ENCODE results near the gene RPGR. TPM values are rescaled to one million over a fixed set of nuclear protein-coding genes. Genes with fewer than 3 reads are reported as not detected.

RPGR gene
- total RNA-seq, 1 experiment from 2014 or later = 10.4 TPM

DNA sequence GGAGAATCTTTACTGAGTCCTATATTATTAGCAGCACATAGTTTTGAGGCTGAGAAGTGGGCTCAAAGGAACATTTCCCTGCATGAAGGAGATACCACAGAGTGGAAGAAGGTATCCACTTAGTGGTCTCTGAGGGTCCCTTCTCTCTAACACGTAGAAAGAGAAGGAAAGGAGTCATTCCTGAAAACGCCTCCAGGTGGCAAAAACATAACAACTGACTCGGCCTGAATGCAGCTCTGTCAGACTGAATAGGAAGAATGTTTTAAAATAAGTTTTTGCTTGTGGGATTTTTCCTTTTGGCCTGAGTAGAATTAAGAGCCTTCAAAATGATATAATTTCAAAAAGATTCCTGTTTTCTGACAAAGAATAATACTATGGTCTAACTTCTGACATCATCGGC, 23.3 kb downstream of the RPGR start:
- no peaks in the 10 kb centered on the region for H3K4me1 ChIP-seq (ENCODE audit: control insufficient read depth in 1 of 2, insufficient read depth in 2 of 2, low read length in 2 of 2)
- no TSS peak for BruUV-seq (replicated peaks)
- TF ChIP-seq REST (IDR thresholded peaks at IDR 0.05; ENCODE audit: low read depth) (no peak), RAD21 (IDR thresholded peaks at IDR 0.05; ENCODE audit: low read depth) (peak; percentile 22; the same call in 1 of the 2 replicates), POLR2AphosphoS5 (IDR thresholded peaks at IDR 0.05; ENCODE audit: low read depth, low read length) (no peak), POLR2A (IDR thresholded peaks at IDR 0.05; ENCODE audit: borderline replicate concordance, extremely low read depth, insufficient read depth, insufficient read length) (no peak)
- TF ChIP-seq, protein P1, sequence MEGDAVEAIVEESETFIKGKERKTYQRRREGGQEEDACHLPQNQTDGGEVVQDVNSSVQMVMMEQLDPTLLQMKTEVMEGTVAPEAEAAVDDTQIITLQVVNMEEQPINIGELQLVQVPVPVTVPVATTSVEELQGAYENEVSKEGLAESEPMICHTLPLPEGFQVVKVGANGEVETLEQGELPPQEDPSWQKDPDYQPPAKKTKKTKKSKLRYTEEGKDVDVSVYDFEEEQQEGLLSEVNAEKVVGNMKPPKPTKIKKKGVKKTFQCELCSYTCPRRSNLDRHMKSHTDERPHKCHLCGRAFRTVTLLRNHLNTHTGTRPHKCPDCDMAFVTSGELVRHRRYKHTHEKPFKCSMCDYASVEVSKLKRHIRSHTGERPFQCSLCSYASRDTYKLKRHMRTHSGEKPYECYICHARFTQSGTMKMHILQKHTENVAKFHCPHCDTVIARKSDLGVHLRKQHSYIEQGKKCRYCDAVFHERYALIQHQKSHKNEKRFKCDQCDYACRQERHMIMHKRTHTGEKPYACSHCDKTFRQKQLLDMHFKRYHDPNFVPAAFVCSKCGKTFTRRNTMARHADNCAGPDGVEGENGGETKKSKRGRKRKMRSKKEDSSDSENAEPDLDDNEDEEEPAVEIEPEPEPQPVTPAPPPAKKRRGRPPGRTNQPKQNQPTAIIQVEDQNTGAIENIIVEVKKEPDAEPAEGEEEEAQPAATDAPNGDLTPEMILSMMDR (IDR thresholded peaks at IDR 0.05 in 2 of 3, conservative IDR thresholded peaks at IDR 0.05 in 1 of 3; ENCODE audit: borderline replicate concordance in 1 of 3, insufficient read depth in 1 of 3, low read depth in 2 of 3, low read length in 2 of 3) = peak; percentile 12 to 41 (median 32); a peak in 4 of 6 replicates
- no peaks in the 10 kb centered on the region for H3K36me3 ChIP-seq (ENCODE audit: control insufficient read depth in 1 of 2, insufficient read depth in 2 of 2, low read length in 2 of 2)
- H3K9me2 ChIP-seq (ENCODE audit: insufficient read depth) = no peaks in the 10 kb centered on the region
- H3K27ac ChIP-seq (ENCODE audit: low read depth, low read length) = no peak overlapping the region
- ChIA-PET POLR2A (no interaction called here), CTCF (interaction anchor here (2.0 to 2.2 kb wide), 2 partner anchors 22 to 23 kb away, joined by 5 to 7 read pairs; partner anchors contain the start of gene RPGR), RAD21 (ENCODE audit: low non-redundant PET in 1 of 2, low total read pairs in 2 of 2, uncharacterized antibody in 2 of 2, unreplicated experiment in 2 of 2) (no interaction called here)
- ATAC-seq = no peak
- no peak overlapping the region for H3K4me3 ChIP-seq (replicated peaks in 1 of 2; ENCODE audit: low read depth in 1 of 2, low read length in 2 of 2)
- no peak overlapping the region for H3K9ac ChIP-seq (ENCODE audit: low read length)
- H4K20me1 ChIP-seq (ENCODE audit: insufficient read depth) = no peaks in the 10 kb centered on the region
- intact Hi-C loops (cut with micrococcal nuclease) = no loop called here
- H3K27me3 ChIP-seq (ENCODE audit: insufficient read depth, low read length) = no peaks in the 10 kb centered on the region
- no peak overlapping the region for H3K4me2 ChIP-seq (ENCODE audit: low read length)
- no peaks in the 10 kb centered on the region for H3K9me3 ChIP-seq (ENCODE audit: control insufficient read depth in 1 of 2, insufficient read depth in 1 of 2, low read depth in 1 of 2, low read length in 2 of 2)
- H3K79me2 ChIP-seq (ENCODE audit: insufficient read depth, low read length) = no peaks in the 10 kb centered on the region
- no peak overlapping the region for H2AFZ ChIP-seq (ENCODE audit: low read depth, low read length, poor library complexity, severe bottlenecking)
- no peak for DNase-seq (ENCODE audit: low read depth, low spot score)
